ENCODE data around the gene AK2. TPM values are rescaled to one million over a fixed set of nuclear protein-coding genes. Genes with fewer than 3 reads are reported as not detected.

Gene AK2
- total RNA-seq, 1 experiment from 2014 or later: 159 TPM

DNA sequence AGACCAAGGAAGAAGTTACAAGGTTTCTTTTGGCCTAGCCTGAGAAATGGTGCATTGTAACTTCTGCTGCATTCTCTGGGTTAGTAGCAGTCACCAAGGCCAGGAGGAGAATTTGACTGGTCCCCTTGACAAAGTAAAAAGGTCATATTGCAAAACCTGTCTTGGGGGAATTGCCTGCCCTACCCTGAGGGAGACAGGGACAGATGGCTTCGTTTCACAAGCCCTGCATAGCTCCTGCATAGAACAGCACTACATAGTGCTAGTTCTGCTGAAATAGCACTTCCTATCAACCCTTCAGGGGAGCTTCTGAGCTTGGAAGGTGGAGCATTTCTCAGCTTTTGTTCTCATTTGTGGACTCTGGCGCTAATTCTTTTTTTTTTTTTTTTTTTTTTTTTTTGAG is 20.4 kb upstream of the AK2 start:
- H3K36me3 Mint-ChIP-seq (ENCODE audit: insufficient read depth in 1 of 3, low read depth in 3 of 3): peaks cover 3 to 7% (median 3%) of the 10 kb centered on the region in 3 experiments; a peak in 4 of 7 replicates
- no peaks in the 10 kb centered on the region for H3K4me1 Mint-ChIP-seq
- no peak overlapping the region for H2AFZ ChIP-seq (ENCODE audit: low read length)
- no peaks in the 10 kb centered on the region for H3K23me2 ChIP-seq (ENCODE audit: insufficient read length, low read depth, low read length, poor library complexity, severe bottlenecking)
- no peak overlapping the region for H3K27ac ChIP-seq (ENCODE audit: insufficient read length, low read depth, low read length)
- H2BK20ac ChIP-seq (ENCODE audit: low read depth, low read length, poor library complexity, severe bottlenecking): no peak overlapping the region
- no CpG with 5 or more reads among the region's 2 CpGs for WGBS (ENCODE audit: extremely low coverage, insufficient read length, low lambda C conversion rate)
- H3K9me3 ChIP-seq (ENCODE audit: control insufficient read depth, low read depth, low read length): no peaks in the 10 kb centered on the region
- H3K79me2 ChIP-seq (ENCODE audit: insufficient read depth, low read length): no peaks in the 10 kb centered on the region
- H3T11ph ChIP-seq (ENCODE audit: low read length): no peak overlapping the region
- TF ChIP-seq, protein P1, sequence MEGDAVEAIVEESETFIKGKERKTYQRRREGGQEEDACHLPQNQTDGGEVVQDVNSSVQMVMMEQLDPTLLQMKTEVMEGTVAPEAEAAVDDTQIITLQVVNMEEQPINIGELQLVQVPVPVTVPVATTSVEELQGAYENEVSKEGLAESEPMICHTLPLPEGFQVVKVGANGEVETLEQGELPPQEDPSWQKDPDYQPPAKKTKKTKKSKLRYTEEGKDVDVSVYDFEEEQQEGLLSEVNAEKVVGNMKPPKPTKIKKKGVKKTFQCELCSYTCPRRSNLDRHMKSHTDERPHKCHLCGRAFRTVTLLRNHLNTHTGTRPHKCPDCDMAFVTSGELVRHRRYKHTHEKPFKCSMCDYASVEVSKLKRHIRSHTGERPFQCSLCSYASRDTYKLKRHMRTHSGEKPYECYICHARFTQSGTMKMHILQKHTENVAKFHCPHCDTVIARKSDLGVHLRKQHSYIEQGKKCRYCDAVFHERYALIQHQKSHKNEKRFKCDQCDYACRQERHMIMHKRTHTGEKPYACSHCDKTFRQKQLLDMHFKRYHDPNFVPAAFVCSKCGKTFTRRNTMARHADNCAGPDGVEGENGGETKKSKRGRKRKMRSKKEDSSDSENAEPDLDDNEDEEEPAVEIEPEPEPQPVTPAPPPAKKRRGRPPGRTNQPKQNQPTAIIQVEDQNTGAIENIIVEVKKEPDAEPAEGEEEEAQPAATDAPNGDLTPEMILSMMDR (conservative IDR thresholded peaks at IDR 0.05): no peak
- H2BK15ac ChIP-seq (ENCODE audit: low read depth, low read length): no peak overlapping the region
- H3K9me3 Mint-ChIP-seq: peaks cover 13 to 14% of the 10 kb centered on the region in 2 experiments
- H3K27ac Mint-ChIP-seq: no peak overlapping the region
- H2BK5ac ChIP-seq (ENCODE audit: insufficient read length, low read length): no peak overlapping the region
- no peaks in the 10 kb centered on the region for H3K79me1 ChIP-seq (ENCODE audit: insufficient read depth, low read depth, low read length, poor library complexity, severe bottlenecking)
- peaks cover 11% of the 10 kb centered on the region for H3K27me3 Mint-ChIP-seq (ENCODE audit: low read depth)
- H3K27me3 ChIP-seq (ENCODE audit: insufficient read depth, low read length): no peaks in the 10 kb centered on the region
- H4K20me1 ChIP-seq (ENCODE audit: control insufficient read depth, insufficient read depth, insufficient read length): no peaks in the 10 kb centered on the region
- no peak overlapping the region for H4K5ac ChIP-seq (ENCODE audit: insufficient read length, low read depth, low read length)
- H3K56ac ChIP-seq (ENCODE audit: insufficient read length, low read depth, low read length): no peak overlapping the region
- H3K4me1 ChIP-seq (ENCODE audit: insufficient read depth, low read length): no peaks in the 10 kb centered on the region
- H3K18ac ChIP-seq (ENCODE audit: insufficient read length, low read depth, low read length): no peak overlapping the region
- no peak overlapping the region for H3K4me3 Mint-ChIP-seq
- no peak for DNase-seq
- no peak overlapping the region for H3K9ac ChIP-seq (ENCODE audit: extremely low read depth, insufficient read length, low read length)
- H4K91ac ChIP-seq (ENCODE audit: insufficient read length, low read depth, low read length): no peak overlapping the region
- no peak overlapping the region for H2AK5ac ChIP-seq (ENCODE audit: insufficient read length, low read length)
- H3K14ac ChIP-seq (ENCODE audit: insufficient read depth, low read length): no peak overlapping the region
- H3K4ac ChIP-seq (ENCODE audit: low read depth, low read length): no peak overlapping the region
- no peak overlapping the region for H3K23ac ChIP-seq (ENCODE audit: insufficient read length, low read depth, low read length)
- no peak overlapping the region for H4K8ac ChIP-seq (replicated peaks; ENCODE audit: insufficient read length, low read depth, low read length)
- H3K4me2 ChIP-seq (ENCODE audit: insufficient read depth, insufficient read length, low read length): no peak overlapping the region
- no peak overlapping the region for H2BK120ac ChIP-seq (ENCODE audit: low read depth, low read length, poor library complexity, severe bottlenecking)
- no peak overlapping the region for H2BK12ac ChIP-seq (ENCODE audit: insufficient read length, low read depth, low read length)
